NCI-H774 (cell line): ENCODE measurements around the gene SSBP3.

Experiments
- DNase-seq: peaks from one replicate; lab custom pipeline; 2025; lab: John Stamatoyannopoulos, UW

The SSBP3 gene

DNA sequence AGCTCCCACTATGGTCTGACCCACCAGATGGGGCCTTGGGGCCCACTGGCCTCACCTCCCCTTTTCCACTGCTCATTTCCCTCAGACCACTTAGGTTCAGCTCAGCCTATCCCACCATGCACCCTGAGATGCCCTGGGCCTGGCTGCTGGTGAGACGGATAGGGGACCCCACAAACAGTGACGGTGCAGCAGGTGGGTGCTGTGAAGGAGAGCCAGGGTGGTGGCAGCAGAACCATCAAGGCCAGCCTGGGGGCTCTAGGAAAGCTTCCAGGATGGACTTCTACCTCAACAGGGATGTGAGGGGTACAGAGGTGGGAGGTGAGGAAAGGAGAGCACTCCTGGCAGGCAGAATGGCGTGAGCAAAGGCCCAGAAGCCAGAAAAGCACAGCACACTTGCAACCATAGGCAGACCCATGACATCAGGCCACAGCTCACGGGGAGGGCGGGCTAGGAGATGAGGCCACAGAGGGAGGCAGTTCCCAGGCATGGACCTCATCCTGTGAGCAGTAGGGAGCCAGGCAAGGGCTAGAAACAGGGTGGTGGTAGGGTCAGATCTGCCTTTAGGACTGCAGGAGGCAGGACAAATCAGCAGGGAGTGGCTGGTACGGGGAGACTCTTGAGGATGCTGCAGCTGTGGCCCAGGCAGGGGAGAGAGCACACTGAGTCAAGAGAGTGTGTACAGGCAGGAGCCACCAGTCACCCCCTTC lies 229.4 kb downstream of the SSBP3 start:
- DNase-seq, result no peak
